ENCODE measurements around the gene PLEKHM3.

The PLEKHM3 gene

GRCh38 chr2:207791579-207792243, 233.6 kb downstream of the PLEKHM3 start:
- no peak for DNase-seq (ENCODE audit: low read depth in 2 of 2)
- TF ChIP-seq CTCF (IDR thresholded peaks at IDR 0.05; ENCODE audit: low read depth, low read length) = no peak
- H3K4me3 ChIP-seq (replicated peaks in 1 of 2; ENCODE audit: low read depth in 2 of 2, low read length in 2 of 2) = no peak overlapping the region

DNA sequence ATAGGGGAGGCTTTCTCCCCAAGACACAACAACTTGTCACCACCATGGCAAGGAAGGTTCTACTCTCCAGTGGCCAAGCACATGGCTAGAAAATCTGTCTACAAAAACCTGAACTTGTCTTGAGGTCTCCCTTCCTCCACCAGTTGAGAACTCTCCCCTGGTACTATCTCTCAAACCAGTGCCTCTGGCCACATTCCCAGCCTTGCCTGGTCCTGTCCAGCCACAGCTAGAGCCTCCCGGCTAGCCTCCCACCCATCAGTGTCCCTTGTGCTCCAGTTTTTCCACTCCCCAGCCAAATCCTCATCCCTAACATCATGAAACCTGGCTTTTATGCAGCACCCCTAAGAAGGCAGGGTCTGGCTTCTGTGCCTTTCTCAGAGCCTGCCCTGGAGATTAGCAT, 234.4 kb downstream of the PLEKHM3 start:
- no peak for TF ChIP-seq CTCF (IDR thresholded peaks at IDR 0.05; ENCODE audit: low read depth, low read length)
- no peak overlapping the region for H3K4me3 ChIP-seq (replicated peaks in 1 of 2; ENCODE audit: low read depth in 2 of 2, low read length in 2 of 2)
- DNase-seq (ENCODE audit: low read depth in 2 of 2) = no peak

DNA sequence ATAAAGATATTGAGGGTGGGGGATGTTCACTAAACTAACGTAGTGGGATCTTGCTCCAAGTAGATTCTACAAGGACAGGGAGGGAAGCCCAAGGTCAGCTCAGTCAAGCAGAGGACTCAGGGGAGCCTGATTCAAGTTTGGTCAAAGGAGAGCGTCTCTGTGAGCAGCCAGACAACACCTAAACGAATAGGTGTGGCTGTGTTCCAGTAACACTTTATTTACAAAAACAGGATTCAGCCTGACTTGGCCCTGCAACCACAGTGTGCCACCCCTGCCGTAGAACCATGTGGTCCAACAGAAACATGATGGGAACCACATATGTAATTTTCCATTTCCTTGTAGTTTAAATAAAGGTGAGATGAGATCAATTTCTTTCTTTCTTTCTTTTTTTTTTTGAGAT, 237.5 kb downstream of the PLEKHM3 start:
- H3K4me3 ChIP-seq (replicated peaks in 1 of 2; ENCODE audit: low read depth in 2 of 2, low read length in 2 of 2) = no peak overlapping the region
- TF ChIP-seq CTCF (IDR thresholded peaks at IDR 0.05; ENCODE audit: low read depth, low read length) = no peak
- no peak for DNase-seq (ENCODE audit: low read depth in 2 of 2)

- no peak overlapping the region for H3K4me3 ChIP-seq (replicated peaks in 1 of 2; ENCODE audit: low read depth in 2 of 2, low read length in 2 of 2)
- DNase-seq (ENCODE audit: low read depth in 2 of 2) = no peak
- no peak for TF ChIP-seq CTCF (IDR thresholded peaks at IDR 0.05; ENCODE audit: low read depth, low read length)
Observed at GRCh38 chr2:207787017-207787416, 238.3 kb downstream of the PLEKHM3 start.

DNA sequence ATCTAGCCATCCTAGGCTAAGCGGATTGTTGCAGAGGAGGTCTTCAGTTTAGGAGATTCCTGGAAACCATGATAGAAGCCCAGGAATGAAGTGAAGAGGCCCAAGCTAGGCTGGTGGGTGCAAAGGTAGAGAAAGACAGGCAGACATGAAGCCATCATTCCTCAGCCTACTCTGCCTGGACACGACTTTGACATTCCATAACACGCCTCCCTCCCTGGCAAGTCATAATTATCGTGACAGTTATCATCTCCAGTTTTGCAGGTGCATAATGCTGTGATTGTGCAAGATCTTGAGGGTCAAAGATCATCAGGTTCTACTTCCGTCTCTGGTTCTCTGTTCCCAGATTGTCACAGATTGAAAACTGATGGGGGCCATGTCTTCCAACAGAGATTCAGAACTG, 240.4 kb downstream of the PLEKHM3 start:
- DNase-seq (ENCODE audit: low read depth in 2 of 2) = no peak
- no peak for TF ChIP-seq CTCF (IDR thresholded peaks at IDR 0.05; ENCODE audit: low read depth, low read length)
- no peak overlapping the region for H3K4me3 ChIP-seq (replicated peaks in 1 of 2; ENCODE audit: low read depth in 2 of 2, low read length in 2 of 2)

- no peak for TF ChIP-seq CTCF (IDR thresholded peaks at IDR 0.05; ENCODE audit: low read depth, low read length)
- H3K4me3 ChIP-seq (replicated peaks in 1 of 2; ENCODE audit: low read depth in 2 of 2, low read length in 2 of 2) = no peak overlapping the region
- no peak for DNase-seq (ENCODE audit: low read depth in 2 of 2)
Observed at GRCh38 chr2:207783514-207783913, 241.8 kb downstream of the PLEKHM3 start.
